B cell (primary cell): Measurements from ENCODE around the gene CREB3L1. TPM values are rescaled to one million over a fixed set of nuclear protein-coding genes. Genes with fewer than 3 reads are reported as not detected.

Source experiments
- ATAC-seq: fragments of 200-7000 bp; cut with Tn5 transposase; one replicate; pipeline ENCODE4 v1.10.0; 2021; ENCODE audit warnings: low read depth, mild to moderate bottlenecking, moderate number of reproducible peaks, moderate library complexity
- CTCF ChIA-PET: fragments of 350-600 bp; sonication (Branson Sonifier 250); formaldehyde crosslinking; loops from one replicate; lab custom pipeline; 2021; ENCODE audit warnings: antibody characterized with exemption, inconsistent platforms; lab: Charles Lee
- POLR2A ChIA-PET: fragments of 350-600 bp; sonication (Branson Sonifier 250); formaldehyde crosslinking; loops from one replicate; lab custom pipeline; 2021; ENCODE audit warnings: antibody characterized with exemption; lab: Charles Lee
- DNase-seq: peaks from one replicate; pipeline ENCODE4 v3.0.0; 2013
- H2AFZ ChIP-seq: 2 replicates; pipeline ENCODE4 v1.6.1; 2012; ENCODE audit warnings: mild to moderate bottlenecking, low read depth, low read length; ENCODE audit not compliant: insufficient read depth, poor library complexity, severe bottlenecking
- H3K27ac ChIP-seq, 2 donors: 1 replicate in 1 of 2; 2 replicates in 1 of 2; pipeline ENCODE4 v1.5.1; 2012 to 2013; ENCODE audit warnings: low read length in 2 of 2, mild to moderate bottlenecking in 2 of 2, moderate library complexity in 1 of 2
- H3K27me3 ChIP-seq, 4 experiments: fragments of 200-600 bp in 1 of 4; sonication (generic) in 1 of 4; replicated peaks in 1 of 4; 1 replicate in 2 of 4; 2 replicates in 2 of 4; pipeline versions ENCODE4 v1.6.1 to v1.7.0; 2013 to 2016; ENCODE audit warnings: low read length in 3 of 4, mild to moderate bottlenecking in 2 of 4, mixed read lengths in 1 of 4, moderate library complexity in 1 of 4; ENCODE audit not compliant: insufficient read depth in 4 of 4, control insufficient read depth in 3 of 4; ENCODE audit errors: control extremely low read depth in 1 of 4
- H3K36me3 ChIP-seq, 2 experiments: replicated peaks in 1 of 2; 1 replicate in 1 of 2; 2 replicates in 1 of 2; pipeline versions ENCODE4 v1.6.1 to v1.7.1; 2013; ENCODE audit warnings: low read length in 1 of 2; ENCODE audit not compliant: insufficient read depth in 2 of 2, control insufficient read depth in 1 of 2; ENCODE audit errors: control extremely low read depth in 1 of 2, extremely low read depth in 1 of 2
- H3K4me1 ChIP-seq, 2 donors: fragments of 200-600 bp in 1 of 2; sonication (generic) in 1 of 2; 1 replicate in 1 of 2; 2 replicates in 1 of 2; pipeline versions ENCODE4 v1.5.1 to v1.6.1; 2013 to 2017; ENCODE audit warnings: low read length in 2 of 2; ENCODE audit not compliant: control insufficient read depth in 2 of 2, insufficient read depth in 2 of 2
- H3K4me2 ChIP-seq: replicated peaks from 2 replicates; pipeline ENCODE3; 2012; ENCODE audit warnings: mild to moderate bottlenecking, low read depth, low read length; ENCODE audit not compliant: poor library complexity, severe bottlenecking
- H3K4me3 ChIP-seq, 5 experiments: fragments of 200-600 bp in 1 of 5; sonication (generic) in 1 of 5; 1 replicate in 3 of 5; 2 replicates in 2 of 5; pipeline versions ENCODE4 v1.5.1 to v1.7.0; 2011 to 2016; ENCODE audit warnings: low read length in 4 of 5, mild to moderate bottlenecking in 4 of 5, low read depth in 2 of 5, control low read depth in 1 of 5, moderate library complexity in 1 of 5; ENCODE audit not compliant: insufficient read depth in 1 of 5; ENCODE audit errors: control extremely low read depth in 1 of 5, extremely low read depth in 1 of 5
- H3K79me2 ChIP-seq: fragments of 200-600 bp; sonication (generic); one replicate; pipeline ENCODE4 v1.6.0; 2016; ENCODE audit warnings: low read length; ENCODE audit not compliant: control insufficient read depth, insufficient read depth
- H3K9ac ChIP-seq: fragments of 200-600 bp; sonication (generic); 2 replicates; pipeline ENCODE4 v1.6.1; 2017; ENCODE audit warnings: mild to moderate bottlenecking, low read length, moderate library complexity
- H3K9me3 ChIP-seq, 3 donors: one replicate each; pipeline versions ENCODE4 v1.6.1 to v1.7.1; 2013; ENCODE audit warnings: low read length in 2 of 3; ENCODE audit not compliant: control insufficient read depth in 2 of 3, insufficient read depth in 1 of 3; ENCODE audit errors: control extremely low read depth in 1 of 3
- H4K20me1 ChIP-seq: 2 replicates; pipeline ENCODE4 v1.6.0; 2012; ENCODE audit warnings: mild to moderate bottlenecking, low read length; ENCODE audit not compliant: insufficient read depth, control insufficient read depth, poor library complexity, severe bottlenecking
- H3K27ac Mint-ChIP-seq: one replicate; pipeline ENCODE4 v1.8.0; 2021; ENCODE audit warnings: mixed read lengths
- H3K27me3 Mint-ChIP-seq: one replicate; pipeline ENCODE4 v1.8.0; 2021; ENCODE audit warnings: mixed read lengths
- H3K4me1 Mint-ChIP-seq: one replicate; pipeline ENCODE4 v1.8.0; 2021; ENCODE audit warnings: mixed read lengths
- H3K4me3 Mint-ChIP-seq: one replicate; pipeline ENCODE4 v1.8.0; 2021; ENCODE audit warnings: mixed read lengths
- H3K9me3 Mint-ChIP-seq: one replicate; pipeline ENCODE4 v1.8.0; 2022; ENCODE audit warnings: mixed read lengths; ENCODE audit not compliant: insufficient read depth
- CTCF ChIP-seq: fragments of 200-600 bp; IDR thresholded peaks from one replicate; pipeline ENCODE4 v1.8.0; 2022; ENCODE audit warnings: antibody characterized with exemption, mild to moderate bottlenecking
- EZH2 ChIP-seq: IDR thresholded peaks from 2 replicates; pipeline ENCODE4 v1.6.1; 2012; ENCODE audit warnings: borderline replicate concordance, low read depth, mild to moderate bottlenecking, moderate library complexity, low read length; ENCODE audit not compliant: insufficient read depth, poor library complexity, severe bottlenecking
- WGBS: methylation state at CpG from one replicate; pipeline ENCODE4 v1.1.5; 2013; ENCODE audit warnings: missing lambda C conversion rate; ENCODE audit not compliant: insufficient coverage; 5-methylcytosine and 5-hydroxymethylcytosine counted together
- intact Hi-C: fragments of 100-400 bp; cut with micrococcal nuclease; formaldehyde crosslinking; loops from one replicate; pipeline ENCODE4 v1.10.0; 2022
- polyA plus RNA-seq: library from polyadenylated mRNA; depleted of rRNA; stranded (reverse); fragments of >200 nt; gene quantifications from 2 replicates; pipeline ENCODE4 v1.2.3, GENCODE V29; 2012
- total RNA-seq, 2 donors: library from RNA; stranded (reverse); fragments of 120-200 nt in 1 of 2; gene quantifications; 1 replicate in 1 of 2; 2 replicates in 1 of 2; pipeline versions ENCODE4 v1.2.3 to v1.2.4, GENCODE V29; 2013 to 2022

Gene CREB3L1
- total and polyA plus RNA-seq, 2 donors (not counting 1 experiment from before 2014, with no cell fraction given): not detected

- no peaks in the 10 kb centered on the region for H3K9me3 Mint-ChIP-seq
- WGBS: 28% methylated on average over 8 of the region's 18 CpGs
- no peak overlapping the region for H3K27ac ChIP-seq
- H3K9me3 ChIP-seq: peaks cover 0 to 16% (median 0%) of the 10 kb centered on the region in 3 donors
- H3K9ac ChIP-seq: peak overlapping the region; percentile 57
- H3K4me3 ChIP-seq: peak overlapping the region in 4 of 5 experiments; percentile 30 to 53 (median 47)
- peaks cover 48% of the 10 kb centered on the region for H3K27me3 Mint-ChIP-seq
- peaks cover 7% of the 10 kb centered on the region for H3K4me1 Mint-ChIP-seq
- CTCF ChIA-PET: interaction anchor here (1.0 to 1.3 kb wide), 2 partner anchors 14 to 57 kb away, joined by 3 read pairs; no protein-coding TSS in a partner anchor
- H2AFZ ChIP-seq: peak overlapping the region; percentile 71
- peaks cover 0 to 44% (median 22%) of the 10 kb centered on the region in 4 experiments for H3K27me3 ChIP-seq
- peak overlapping the region; percentile 81 for H3K4me2 ChIP-seq
- POLR2A ChIA-PET: interaction anchor here (0.6 kb wide), 1 partner anchor 552 kb away, joined by 4 read pairs; no protein-coding TSS in a partner anchor
- peak overlapping the region; percentile 77 for H3K4me3 Mint-ChIP-seq
- no peaks in the 10 kb centered on the region for H3K79me2 ChIP-seq
- DNase-seq (no peak), ATAC-seq (no peak)
- TF ChIP-seq CTCF (no peak), EZH2 (no peak)
- intact Hi-C loops: no loop called here
- H3K27ac Mint-ChIP-seq: no peak overlapping the region
- no peaks in the 10 kb centered on the region for H4K20me1 ChIP-seq
- H3K4me1 ChIP-seq: peaks cover 15 to 16% of the 10 kb centered on the region in 2 donors
- H3K36me3 ChIP-seq: no peaks in the 10 kb centered on the region
These were observed 18.6 kb downstream of the CREB3L1 start for GRCh38 chr11:46296059-46296527.
